Astrocyte (in vitro differentiated cells and primary cell): ENCODE measurements around the gene KREMEN1.

Experiments used
- CTCF ChIP-seq: IDR thresholded peaks from 2 replicates; pipeline ENCODE4 v1.5.1; 2011; ENCODE audit warnings: low read depth, mild to moderate bottlenecking, inconsistent platforms, low read length, moderate library complexity; ENCODE audit not compliant: insufficient read depth
- EZH2 ChIP-seq: IDR thresholded peaks from 2 replicates; pipeline ENCODE4 v1.6.1; 2012; ENCODE audit warnings: mild to moderate bottlenecking, low read length, inconsistent platforms; ENCODE audit not compliant: insufficient read depth

- no peak for TF ChIP-seq CTCF
- no peak for TF ChIP-seq EZH2
Measured at GRCh38 chr22:29198240-29198639, 125.4 kb downstream of the KREMEN1 start.
